Spleen (tissue), 7 donors: Measurements from ENCODE around the gene HOMER3.

ENCODE experiments used
- CTCF ChIP-seq, 11 experiments: fragments of 200-600 bp in 7 of 11; fragments of 450-650 bp in 4 of 11; sonication (generic) in 4 of 11; IDR thresholded peaks in 8 of 11; conservative IDR thresholded peaks in 3 of 11; 1 replicate in 7 of 11; 2 replicates in 4 of 11; pipeline versions ENCODE4 v1.4.0 to v1.8.0; 2016 to 2021; ENCODE audit warnings: antibody characterized with exemption in 11 of 11, inconsistent platforms in 4 of 11, mild to moderate bottlenecking in 1 of 11
- POLR2A ChIP-seq, 3 donors: fragments of 450-650 bp; IDR thresholded peaks; one replicate each; pipeline ENCODE4 v1.5.1; 2017; ENCODE audit warnings: antibody characterized with exemption in 3 of 3, mild to moderate bottlenecking in 1 of 3
- donor health status: DM: no; HTN: no; CAD: no; lungs with moderate emphysema.
- donor health status: DM: no; HTN: no; CAD: no.
- donor health status: DM: no; HTN: no; CAD: no.

- TF ChIP-seq CTCF (IDR thresholded peaks at IDR 0.05 in 8 of 11, conservative IDR thresholded peaks at IDR 0.05 in 3 of 11) (no peak), POLR2A (IDR thresholded peaks at IDR 0.05) (no peak)
These were observed 18.6 kb downstream of the HOMER3 start for GRCh38 chr19:18922228-18922985.
